Activated CD8-positive, alpha-beta memory T cell treated with anti-CD3 and anti-CD28 coated beads, Interleukin-2, amount 50 U/mL, for 48 hours (primary cell): ENCODE measurements around the gene AATK.
A peak's percentile ranks its signal among the peaks of the same experiment; 100 is the strongest.

Experiments
- DNase-seq: peaks from one replicate; pipeline ENCODE4 v3.0.0-alpha.2; 2020

AATK gene

DNA sequence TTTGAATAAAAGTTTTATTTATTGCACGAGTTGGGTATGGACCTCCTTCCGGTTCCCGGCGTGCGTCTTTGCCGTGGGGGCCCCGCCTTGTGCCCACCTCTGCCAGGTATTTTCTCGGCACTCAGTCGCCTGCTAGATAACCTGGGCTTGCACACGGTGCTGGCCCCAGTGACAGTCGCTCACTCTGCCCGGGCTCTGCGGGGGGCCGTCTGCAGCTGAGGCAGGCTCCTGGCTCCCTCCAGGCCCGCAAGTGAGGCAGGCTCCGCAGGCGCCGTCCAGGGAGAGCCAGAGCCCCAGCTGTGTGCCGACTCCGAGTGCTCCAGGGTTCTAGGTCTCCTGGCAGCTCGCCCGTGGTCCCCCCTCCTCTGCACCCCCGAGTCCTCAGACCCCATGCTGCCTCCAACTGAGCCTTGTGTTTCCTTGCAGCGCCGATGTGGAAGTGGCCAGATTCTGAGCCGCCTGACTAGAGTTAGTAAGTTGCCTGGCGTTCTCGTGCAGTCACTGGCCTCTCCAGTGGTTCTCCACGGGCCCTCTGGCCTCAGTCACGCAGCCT is 55.5 kb downstream of the AATK start:
- DNase-seq = no peak

GRCh38 chr17:81109957-81110356 is 56.1 kb downstream of the AATK start:
- no peak for DNase-seq

- no peak for DNase-seq
Measured at GRCh38 chr17:81108220-81108619, 57.8 kb downstream of the AATK start.

DNA sequence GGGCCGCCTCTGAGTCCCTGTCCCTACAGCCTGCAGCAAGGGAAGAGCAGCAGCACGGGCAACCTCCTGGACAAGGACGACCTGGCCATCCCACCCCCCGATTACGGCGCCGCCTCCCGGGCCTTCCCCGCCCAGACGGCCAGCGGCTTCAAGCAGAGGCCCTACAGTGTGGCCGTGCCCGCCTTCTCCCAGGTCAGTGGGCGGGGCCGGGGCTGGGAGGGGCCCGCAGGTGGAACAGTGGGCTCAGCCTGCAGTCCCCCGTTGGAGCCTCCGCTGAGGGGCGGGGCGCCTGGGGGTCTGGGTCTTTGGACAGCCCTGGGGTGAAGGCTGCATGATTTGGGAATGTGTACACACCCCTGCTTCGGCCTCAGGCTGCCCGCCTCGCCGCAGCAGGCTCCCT is 59.3 kb downstream of the AATK start:
- DNase-seq = no peak

- no peak for DNase-seq
Measured at GRCh38 chr17:81103379-81103778, 62.6 kb downstream of the AATK start.

- no peak for DNase-seq
Measured at GRCh38 chr17:81102869-81103268, 63.2 kb downstream of the AATK start.

DNA sequence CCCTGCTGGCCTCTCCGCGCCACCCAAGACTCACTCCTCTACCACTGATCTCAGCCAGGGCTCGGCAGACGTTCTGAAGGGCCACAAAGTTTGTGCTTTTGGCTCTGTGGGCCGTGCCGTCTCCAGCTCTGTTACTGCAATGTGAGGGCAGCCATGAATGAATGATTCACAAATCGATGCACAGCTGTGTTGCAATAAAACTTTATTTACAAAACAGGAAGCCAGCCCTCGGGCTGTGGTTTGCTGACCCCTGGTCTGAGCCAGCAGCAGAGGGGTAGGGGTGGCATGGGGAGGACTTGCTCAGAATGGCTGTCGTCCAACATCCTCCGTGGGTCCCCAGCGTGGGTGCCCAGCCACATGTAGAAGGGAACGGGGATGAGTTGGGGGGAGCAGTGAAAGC is 63.7 kb downstream of the AATK start:
- DNase-seq = no peak

- DNase-seq = peak; percentile 95
Measured at GRCh38 chr17:81101614-81102306, 64.3 kb downstream of the AATK start.

DNA sequence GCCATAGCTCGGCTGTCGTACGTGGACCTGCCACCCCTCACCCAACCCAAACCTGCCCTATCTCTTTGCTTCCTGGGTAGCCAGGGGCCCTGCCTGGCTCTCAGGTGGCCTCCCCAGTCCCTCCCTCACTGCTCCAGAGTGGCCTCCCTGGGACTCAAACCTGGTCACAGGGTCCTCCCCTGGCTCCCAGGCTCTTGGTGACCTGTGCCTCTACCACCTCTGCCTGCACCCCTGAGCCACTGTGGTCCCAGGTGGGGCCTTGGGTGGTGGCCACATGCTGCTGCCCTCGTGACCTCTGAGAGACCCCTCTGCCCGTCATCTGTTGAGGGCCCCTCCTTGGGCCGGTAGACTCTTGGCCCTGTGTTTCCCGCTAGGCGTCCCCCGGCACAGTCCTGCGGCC is 65.4 kb downstream of the AATK start:
- no peak for DNase-seq

GRCh38 chr17:81099888-81100287 is 66.1 kb downstream of the AATK start:
- no peak for DNase-seq

- DNase-seq = no peak
Measured at GRCh38 chr17:81097943-81098308, 68.1 kb downstream of the AATK start.

DNA sequence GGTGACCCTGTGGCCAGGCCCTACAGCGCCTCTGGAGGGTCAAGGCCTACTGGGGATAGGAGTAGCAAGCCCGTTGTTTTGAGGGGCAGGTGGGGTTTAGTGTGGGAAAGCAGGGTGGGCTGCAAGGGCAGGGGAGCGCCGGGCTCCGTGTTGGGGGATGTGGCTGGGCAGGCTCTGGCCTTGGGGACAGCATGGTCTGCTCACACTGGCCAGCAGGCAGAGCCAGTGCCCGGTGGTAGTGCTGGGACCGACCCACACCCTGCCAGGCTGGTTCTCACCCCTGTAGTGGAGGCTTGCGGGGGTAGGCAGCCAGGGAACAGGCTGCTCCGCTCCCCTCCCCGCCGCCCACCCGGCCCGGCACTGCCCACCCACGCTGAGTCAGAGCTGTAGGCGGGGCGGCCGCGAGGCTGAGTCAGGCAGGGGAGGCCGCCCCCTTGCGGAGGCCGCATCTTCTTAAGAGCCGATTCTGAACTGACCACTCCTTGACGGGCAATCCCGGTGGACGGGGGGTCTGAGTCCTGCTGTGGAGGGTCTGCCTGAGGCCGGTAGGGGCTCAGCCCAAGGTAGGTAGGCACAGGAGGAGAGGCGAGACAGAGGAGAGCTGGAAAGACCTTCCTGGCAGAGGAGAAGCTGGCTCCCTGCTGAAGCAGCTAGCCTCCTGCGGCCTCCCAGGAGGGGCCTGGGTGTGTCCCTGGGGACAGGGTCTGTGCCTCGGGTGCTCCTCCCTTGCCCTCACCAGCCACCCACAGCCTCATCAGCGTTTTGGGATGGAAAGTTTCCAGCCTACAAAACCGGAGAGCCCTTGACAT is 68.7 kb downstream of the AATK start:
- DNase-seq = peak; percentile 78

DNA sequence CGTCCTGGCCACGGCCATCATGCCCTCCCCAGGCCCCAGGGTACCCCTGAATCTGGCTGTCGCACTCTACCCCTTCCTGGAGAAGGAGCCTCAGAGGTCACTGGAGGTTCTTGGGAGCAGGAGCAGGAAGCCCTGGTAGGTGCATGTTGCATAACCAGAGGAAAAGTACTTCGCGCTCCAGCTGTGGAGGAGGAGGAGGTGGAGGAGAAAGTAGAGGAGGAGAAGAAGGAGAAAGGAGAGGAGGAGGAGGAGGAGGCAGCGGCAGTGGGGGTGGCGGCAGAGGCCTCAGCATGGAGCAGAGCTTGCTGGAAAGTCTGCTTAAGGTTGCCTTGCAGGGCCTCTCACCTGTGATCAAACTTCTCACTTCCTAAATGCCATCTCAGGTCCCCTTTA is 69.3 kb downstream of the AATK start:
- DNase-seq = no peak

GRCh38 chr17:81095383-81095762 is 70.6 kb downstream of the AATK start:
- DNase-seq = no peak

- DNase-seq = peak; percentile 90
Measured at GRCh38 chr17:81094509-81095382, 71.3 kb downstream of the AATK start.

- DNase-seq = no peak
Measured at GRCh38 chr17:81093619-81094508, 72.2 kb downstream of the AATK start.

DNA sequence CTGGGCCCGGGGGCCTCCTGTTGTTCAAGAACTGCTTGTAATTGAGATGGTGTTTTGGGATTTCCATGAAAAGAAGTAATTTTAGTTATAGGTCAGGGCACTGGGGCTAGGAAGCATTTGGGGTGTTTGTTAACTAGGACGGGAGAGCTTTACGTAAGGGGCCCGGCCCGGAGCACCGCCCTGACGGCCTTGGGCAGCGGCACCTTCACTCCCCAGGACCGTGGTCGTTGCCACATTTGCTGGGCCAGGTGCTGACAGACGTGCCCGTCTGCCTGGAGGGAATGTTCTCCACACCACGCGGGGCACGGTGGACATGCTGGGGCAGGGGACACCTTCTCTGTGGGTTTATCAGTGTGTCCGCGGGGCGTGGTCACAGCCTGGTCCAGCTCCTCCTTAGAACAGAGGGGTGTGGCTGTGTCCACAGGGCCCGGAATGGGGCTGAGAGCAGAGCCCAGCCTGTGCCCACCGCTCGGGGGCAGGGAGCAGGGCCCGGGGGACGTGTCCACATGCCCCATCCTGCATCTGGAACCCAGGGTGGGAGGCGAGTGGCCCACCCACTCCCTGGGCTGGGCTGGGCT is 73.4 kb downstream of the AATK start:
- DNase-seq = no peak

GRCh38 chr17:81091774-81092517 is 74.1 kb downstream of the AATK start:
- no peak for DNase-seq

GRCh38 chr17:81091154-81091553 is 74.9 kb downstream of the AATK start:
- DNase-seq = no peak

DNA sequence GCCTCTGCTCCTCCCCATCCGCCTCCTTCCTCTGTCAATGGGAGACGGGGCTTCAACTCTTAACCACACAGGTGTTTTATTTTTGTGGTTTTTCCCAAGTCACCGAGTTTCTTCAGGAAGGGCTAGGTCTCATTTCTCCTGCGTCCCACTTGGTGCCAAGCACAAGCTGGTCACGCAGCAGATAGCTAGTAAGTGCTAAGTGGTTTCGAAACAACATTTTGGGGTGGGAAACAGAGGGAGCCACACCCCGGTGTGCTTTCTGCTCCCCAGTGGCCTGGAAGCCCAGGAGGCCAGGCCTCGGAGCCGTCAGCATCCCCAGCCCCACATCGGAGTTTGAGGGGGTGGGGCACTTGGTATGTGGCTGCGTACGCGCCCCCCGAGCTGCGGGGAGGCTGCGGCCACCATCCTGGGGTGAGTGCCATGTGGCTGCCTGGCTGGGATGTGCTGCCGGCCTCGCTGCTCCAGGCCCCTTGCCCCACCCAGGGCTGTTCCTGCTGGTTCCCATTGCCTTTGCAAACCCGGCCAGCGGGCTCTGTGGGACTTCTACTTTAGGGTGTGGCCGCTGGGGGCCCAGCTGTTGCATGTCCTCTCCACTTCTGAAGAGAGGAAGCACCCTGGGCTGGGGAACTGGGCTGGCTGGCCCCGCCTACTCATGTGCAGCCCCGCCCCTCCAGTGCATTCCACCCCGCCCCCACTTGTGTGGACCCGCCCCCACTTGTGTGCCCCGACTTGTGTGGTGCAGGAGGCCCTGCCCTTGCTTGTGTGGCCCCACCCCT is 75.5 kb downstream of the AATK start:
- DNase-seq = peak; percentile 61
